ENCODE results near the gene ERICH6B. TPM values are rescaled to one million over a fixed set of nuclear protein-coding genes. Genes with fewer than 3 reads are reported as not detected.

The ERICH6B gene
- total RNA-seq, 1 donor = not detected

DNA sequence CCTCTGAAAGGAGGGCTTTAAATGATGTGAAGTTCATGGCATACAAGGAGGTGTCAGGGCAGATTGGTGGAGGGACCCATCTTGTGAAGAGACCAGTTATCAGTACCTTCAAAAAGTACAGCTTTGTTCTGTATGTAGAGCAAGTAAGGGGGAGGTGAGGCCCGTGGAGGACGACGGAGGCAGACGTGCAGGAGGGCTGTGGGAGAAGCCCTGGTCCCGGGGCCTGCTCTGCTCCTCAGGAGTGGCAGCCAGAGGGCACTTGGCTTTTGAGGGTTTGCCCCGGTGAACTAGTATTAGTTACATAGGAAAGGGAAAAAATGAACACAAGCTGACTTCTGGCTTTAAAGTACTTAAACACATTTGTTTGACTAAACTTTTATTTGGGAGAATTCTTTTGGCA, 108.7 kb downstream of the ERICH6B start:
- no peak for DNase-seq (ENCODE audit: low read depth)
- TF ChIP-seq, protein P1, sequence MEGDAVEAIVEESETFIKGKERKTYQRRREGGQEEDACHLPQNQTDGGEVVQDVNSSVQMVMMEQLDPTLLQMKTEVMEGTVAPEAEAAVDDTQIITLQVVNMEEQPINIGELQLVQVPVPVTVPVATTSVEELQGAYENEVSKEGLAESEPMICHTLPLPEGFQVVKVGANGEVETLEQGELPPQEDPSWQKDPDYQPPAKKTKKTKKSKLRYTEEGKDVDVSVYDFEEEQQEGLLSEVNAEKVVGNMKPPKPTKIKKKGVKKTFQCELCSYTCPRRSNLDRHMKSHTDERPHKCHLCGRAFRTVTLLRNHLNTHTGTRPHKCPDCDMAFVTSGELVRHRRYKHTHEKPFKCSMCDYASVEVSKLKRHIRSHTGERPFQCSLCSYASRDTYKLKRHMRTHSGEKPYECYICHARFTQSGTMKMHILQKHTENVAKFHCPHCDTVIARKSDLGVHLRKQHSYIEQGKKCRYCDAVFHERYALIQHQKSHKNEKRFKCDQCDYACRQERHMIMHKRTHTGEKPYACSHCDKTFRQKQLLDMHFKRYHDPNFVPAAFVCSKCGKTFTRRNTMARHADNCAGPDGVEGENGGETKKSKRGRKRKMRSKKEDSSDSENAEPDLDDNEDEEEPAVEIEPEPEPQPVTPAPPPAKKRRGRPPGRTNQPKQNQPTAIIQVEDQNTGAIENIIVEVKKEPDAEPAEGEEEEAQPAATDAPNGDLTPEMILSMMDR (IDR thresholded peaks at IDR 0.05; ENCODE audit: insufficient read depth, low read length) = no peak
- H3K4me3 ChIP-seq (ENCODE audit: low read depth, low read length) = no peak overlapping the region

DNA sequence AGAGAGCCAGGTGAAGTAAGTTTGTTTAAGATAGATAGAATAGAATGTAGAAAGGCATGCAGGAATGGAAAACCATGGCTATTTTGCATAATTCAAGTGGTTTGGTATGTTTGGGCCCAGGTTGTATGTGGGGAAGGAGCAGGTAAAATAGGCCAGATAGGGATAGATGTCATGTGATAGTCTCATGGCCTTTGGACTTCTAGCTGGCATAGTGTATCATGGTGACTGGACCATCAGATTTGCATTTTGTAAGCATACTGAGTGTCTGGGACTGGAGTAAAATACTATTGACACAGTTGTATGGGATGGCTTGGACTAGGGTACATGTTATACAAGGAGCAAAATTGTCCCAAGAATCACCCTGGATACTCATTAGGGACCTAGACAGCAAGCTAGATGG, 111.9 kb downstream of the ERICH6B start:
- DNase-seq (ENCODE audit: low read depth) = no peak
- TF ChIP-seq, protein P1 (IDR thresholded peaks at IDR 0.05; ENCODE audit: insufficient read depth, low read length) = no peak
- H3K4me3 ChIP-seq (ENCODE audit: low read depth, low read length) = no peak overlapping the region

DNA sequence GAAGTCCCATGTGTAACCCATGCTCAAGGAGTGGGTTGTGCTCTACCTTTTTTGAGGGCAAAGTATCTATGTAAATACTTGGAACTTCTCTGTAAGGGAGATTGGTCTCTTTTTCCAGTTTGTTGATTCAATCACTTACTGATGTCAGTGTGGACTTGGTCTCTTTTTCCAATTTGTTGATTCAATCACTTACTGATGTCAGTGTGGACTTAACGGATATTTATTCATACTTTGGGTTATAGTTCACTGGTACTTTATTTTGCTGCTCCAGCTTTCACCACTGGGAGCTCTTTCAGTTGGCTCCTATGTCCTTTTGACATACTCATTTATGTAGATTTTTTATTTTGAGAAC, 114.4 kb downstream of the ERICH6B start:
- TF ChIP-seq, protein P1 (IDR thresholded peaks at IDR 0.05; ENCODE audit: insufficient read depth, low read length) = no peak
- DNase-seq (ENCODE audit: low read depth) = no peak
- no peak overlapping the region for H3K4me3 ChIP-seq (ENCODE audit: low read depth, low read length)

DNA sequence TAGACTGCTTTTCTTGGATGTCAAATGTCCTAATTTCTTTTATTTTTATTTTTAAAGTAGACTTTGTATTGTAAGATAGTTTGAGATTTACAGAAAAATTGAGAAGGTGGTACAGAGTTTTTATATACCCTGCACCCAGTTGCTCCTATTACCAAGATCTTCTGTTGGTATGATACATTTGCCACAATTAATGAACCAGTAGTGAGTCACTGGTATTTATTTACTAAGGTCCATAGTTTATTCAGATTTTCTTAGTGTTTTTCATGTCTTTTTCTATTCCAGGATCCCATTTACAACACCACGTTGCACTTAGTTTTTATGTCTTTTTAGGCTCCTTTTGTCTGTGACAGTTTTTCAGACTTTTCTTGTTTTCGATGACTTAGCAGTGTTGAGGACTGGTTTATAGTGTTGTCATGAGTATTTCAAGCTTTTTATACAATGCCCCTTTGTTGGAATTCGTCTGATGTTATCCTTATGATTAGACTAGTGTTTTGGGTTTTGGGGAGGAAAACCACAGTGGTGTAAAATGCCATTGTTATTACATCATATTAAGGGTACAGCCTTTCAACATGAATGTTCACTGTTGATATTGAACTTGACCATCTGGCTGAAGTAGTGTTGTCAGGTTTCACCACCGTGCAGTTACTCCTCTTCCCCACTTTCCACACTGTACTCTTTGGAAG, 114.9 kb downstream of the ERICH6B start:
- no peak overlapping the region for H3K4me3 ChIP-seq (ENCODE audit: low read depth, low read length)
- TF ChIP-seq, protein P1 (IDR thresholded peaks at IDR 0.05; ENCODE audit: insufficient read depth, low read length) = no peak
- peak; percentile 91 for DNase-seq (ENCODE audit: low read depth)

DNA sequence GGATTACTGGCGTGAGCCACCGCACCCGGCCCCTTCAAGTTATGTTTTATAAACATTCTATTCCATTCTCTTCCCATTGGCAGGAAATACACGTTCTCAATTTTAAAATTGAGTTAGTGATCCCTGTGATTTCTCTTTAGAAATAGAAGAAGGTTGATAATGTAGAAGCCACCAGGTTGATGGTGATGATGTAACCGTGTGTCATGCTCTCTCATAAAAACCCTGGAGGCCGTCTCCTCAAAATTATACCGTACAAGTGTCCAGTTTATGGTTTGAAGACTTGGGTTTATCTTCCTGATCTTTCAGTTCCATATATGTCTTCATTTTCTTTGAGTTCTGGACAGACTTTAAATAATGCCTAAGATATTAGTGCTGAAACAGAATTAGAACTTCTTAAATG, 118.6 kb downstream of the ERICH6B start:
- TF ChIP-seq, protein P1 (IDR thresholded peaks at IDR 0.05; ENCODE audit: insufficient read depth, low read length) = no peak
- no peak for DNase-seq (ENCODE audit: low read depth)
- no peak overlapping the region for H3K4me3 ChIP-seq (ENCODE audit: low read depth, low read length)

DNA sequence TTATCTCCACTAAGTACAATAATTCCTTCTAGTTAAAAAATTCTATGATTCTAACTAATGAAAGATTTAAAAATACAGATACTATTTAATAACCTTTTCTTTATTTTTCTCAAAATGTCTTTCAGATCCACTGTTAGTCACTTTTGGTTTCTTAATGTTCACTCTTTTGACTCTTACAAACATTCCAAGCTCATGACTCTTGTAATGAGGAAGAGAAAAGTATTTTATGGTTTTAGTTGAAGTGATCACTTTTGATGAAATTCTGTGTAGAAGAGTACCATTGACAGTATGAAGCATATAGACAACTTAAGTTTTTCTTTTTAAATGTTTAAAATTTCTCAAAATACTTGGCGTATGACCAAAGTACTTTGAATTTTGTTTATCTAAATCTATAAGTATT, 123.0 kb downstream of the ERICH6B start:
- DNase-seq (ENCODE audit: low read depth) = peak; percentile 64
- TF ChIP-seq, protein P1 (IDR thresholded peaks at IDR 0.05; ENCODE audit: insufficient read depth, low read length) = no peak
- no peak overlapping the region for H3K4me3 ChIP-seq (ENCODE audit: low read depth, low read length)

Small RNAs within 50 kb of the gene (small RNA-seq; reads per million reads assigned to genes)
- gene RNA5SP27 (not detected), gene TIMM9P3 (not detected)

Other genes starting within 250 kb of the ERICH6B start
- 7.6 and 10.4 TPM in 2 replicates for gene SLC25A30, start 197.4 kb downstream of the ERICH6B start, total RNA-seq (ENCODE audit: low replicate concordance)
- gene COG3, start 150.8 kb downstream of the ERICH6B start, total RNA-seq (ENCODE audit: low replicate concordance) = 31.0 and 31.2 TPM in 2 replicates
- gene CBY2, start 86.6 kb upstream of the ERICH6B start, total RNA-seq (ENCODE audit: low replicate concordance) = not detected in 2 replicates
- gene SIAH3, start 236.0 kb upstream of the ERICH6B start, total RNA-seq (ENCODE audit: low replicate concordance) = not detected in 2 replicates